GM12878 (cell line): Measurements from ENCODE around the gene SPRYD7.

Source experiments
- CTCF ChIP-seq, 3 experiments: IDR thresholded peaks in 2 of 3; conservative IDR thresholded peaks in 1 of 3; 2 replicates each; pipeline ENCODE4 v1.5.1; 2011; ENCODE audit warnings: low read depth in 3 of 3, low read length in 3 of 3, mild to moderate bottlenecking in 3 of 3, control low read depth in 2 of 3, moderate library complexity in 2 of 3, inconsistent platforms in 1 of 3, mixed read lengths in 1 of 3; ENCODE audit not compliant: control insufficient read depth in 2 of 3, insufficient read depth in 1 of 3; ENCODE audit errors: extremely low read depth in 1 of 3
- SMC3 ChIP-seq: IDR thresholded peaks from 2 replicates; pipeline ENCODE4 v1.6.1; 2011; ENCODE audit warnings: low read length, improper control_type of control experiment, borderline replicate concordance
- SPI1 ChIP-seq: IDR thresholded peaks from 2 replicates; pipeline ENCODE4 v1.6.1; 2011; ENCODE audit warnings: low read depth, mild to moderate bottlenecking, low read length, moderate library complexity, borderline replicate concordance; ENCODE audit not compliant: insufficient read depth

- TF ChIP-seq SPI1 = no peak
- no peak for TF ChIP-seq SMC3
- peak; percentile 11 to 30 (median 15); a peak in 3 of 6 replicates for TF ChIP-seq CTCF (IDR thresholded peaks at IDR 0.05 in 2 of 3, conservative IDR thresholded peaks at IDR 0.05 in 1 of 3; ENCODE audit: control insufficient read depth in 2 of 3, extremely low read depth in 1 of 3, insufficient read depth in 1 of 3, low read depth in 3 of 3, low read length in 3 of 3)
Observed at GRCh38 chr13:49869519-49869918, 66.6 kb downstream of the SPRYD7 start.
